SJCRH30 (cell line): Measurements from ENCODE around the gene TRIM65. TPM values are rescaled to one million over a fixed set of nuclear protein-coding genes. Genes with fewer than 3 reads are reported as not detected.

Experiments used
- DNase-seq, 2 experiments: peaks; one replicate each; pipeline ENCODE4 v3.0.0-alpha.2; 2015 to 2020
- H3K27ac ChIP-seq: fragments of 250-450 bp; sonication (Bioruptor Pico); 2 replicates; pipeline ENCODE4 v1.5.1; 2020; ENCODE audit warnings: mild to moderate bottlenecking, moderate library complexity
- H3K27me3 ChIP-seq: fragments of 250-450 bp; sonication (Bioruptor Pico); 2 replicates; pipeline ENCODE4 v1.5.1; 2020; ENCODE audit warnings: mild to moderate bottlenecking, moderate library complexity
- H3K36me3 ChIP-seq: fragments of 250-450 bp; sonication (Bioruptor Pico); 2 replicates; pipeline ENCODE4 v1.5.1; 2020; ENCODE audit warnings: mild to moderate bottlenecking, moderate library complexity
- H3K4me1 ChIP-seq: fragments of 250-450 bp; sonication (Bioruptor Pico); 2 replicates; pipeline ENCODE4 v1.5.1; 2020; ENCODE audit warnings: mild to moderate bottlenecking, moderate library complexity
- H3K4me3 ChIP-seq: fragments of 250-450 bp; sonication (Bioruptor Pico); 2 replicates; pipeline ENCODE4 v1.5.1; 2020; ENCODE audit warnings: mild to moderate bottlenecking, moderate library complexity
- H3K9me3 ChIP-seq: fragments of 250-450 bp; sonication (Bioruptor Pico); replicated peaks from 2 replicates; pipeline ENCODE4 v1.5.1; 2020; ENCODE audit warnings: mild to moderate bottlenecking, moderate library complexity
- total RNA-seq: library from RNA; depleted of rRNA; stranded (reverse); fragments of >200 nt; shearing (Covaris generic); gene quantifications from 2 replicates; pipeline ENCODE4 v1.2.3, GENCODE V29; 2014

The TRIM65 gene
- total RNA-seq, 1 experiment from 2014 or later: 7.9 TPM

DNA sequence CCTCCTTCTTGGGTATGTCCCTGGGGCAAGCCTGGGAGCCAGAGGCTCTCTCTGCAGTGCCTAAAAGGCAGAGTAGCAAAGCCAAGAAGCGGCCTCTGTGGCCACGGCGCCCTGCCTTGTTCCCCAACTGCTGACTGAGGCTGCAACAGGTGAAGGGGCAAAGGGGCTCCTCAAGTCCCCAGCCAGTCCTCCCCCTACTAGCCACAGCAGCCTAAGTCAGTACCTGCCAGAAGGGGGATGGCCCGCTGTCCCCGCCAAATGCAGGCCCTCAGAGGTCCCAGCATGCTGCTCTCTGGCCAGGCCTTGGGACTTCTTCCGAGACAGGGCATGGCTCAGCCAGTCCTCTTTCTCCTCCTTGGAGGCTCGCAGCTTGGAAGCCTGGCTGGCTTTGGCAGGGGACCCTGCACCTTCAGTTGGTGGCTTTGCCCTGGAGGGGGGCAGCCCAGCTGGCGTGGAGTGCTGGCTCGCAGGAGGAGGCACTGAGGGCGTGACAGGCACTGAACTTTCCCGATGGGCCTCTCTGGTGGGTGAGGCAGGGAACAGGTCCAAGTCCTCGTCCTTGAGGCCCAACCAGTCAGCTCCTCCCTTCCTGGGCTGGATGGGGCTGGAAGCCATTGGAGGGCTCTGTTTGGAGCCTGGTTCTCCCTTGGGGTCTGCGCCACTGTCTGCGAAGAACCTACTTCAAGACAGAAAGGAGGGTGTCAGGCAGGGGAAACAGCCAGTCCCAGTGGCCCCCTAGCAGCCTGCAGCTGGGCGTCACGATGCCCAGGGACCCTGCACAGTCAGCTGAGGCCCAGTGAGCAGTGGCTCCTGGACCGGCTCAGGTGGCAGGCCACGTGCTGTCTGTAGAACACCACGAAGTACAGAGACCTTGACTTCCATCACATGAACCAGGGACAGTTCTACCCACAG lies 26.5 kb upstream of the TRIM65 start:
- Histone ChIP-seq H3K4me1 (no peaks in the 10 kb centered on the region), H3K27ac (no peak overlapping the region), H3K4me3 (no peak overlapping the region), H3K36me3 (no peaks in the 10 kb centered on the region), H3K27me3 (no peaks in the 10 kb centered on the region), H3K9me3 (no peaks in the 10 kb centered on the region)
- DNase-seq: no peak

DNA sequence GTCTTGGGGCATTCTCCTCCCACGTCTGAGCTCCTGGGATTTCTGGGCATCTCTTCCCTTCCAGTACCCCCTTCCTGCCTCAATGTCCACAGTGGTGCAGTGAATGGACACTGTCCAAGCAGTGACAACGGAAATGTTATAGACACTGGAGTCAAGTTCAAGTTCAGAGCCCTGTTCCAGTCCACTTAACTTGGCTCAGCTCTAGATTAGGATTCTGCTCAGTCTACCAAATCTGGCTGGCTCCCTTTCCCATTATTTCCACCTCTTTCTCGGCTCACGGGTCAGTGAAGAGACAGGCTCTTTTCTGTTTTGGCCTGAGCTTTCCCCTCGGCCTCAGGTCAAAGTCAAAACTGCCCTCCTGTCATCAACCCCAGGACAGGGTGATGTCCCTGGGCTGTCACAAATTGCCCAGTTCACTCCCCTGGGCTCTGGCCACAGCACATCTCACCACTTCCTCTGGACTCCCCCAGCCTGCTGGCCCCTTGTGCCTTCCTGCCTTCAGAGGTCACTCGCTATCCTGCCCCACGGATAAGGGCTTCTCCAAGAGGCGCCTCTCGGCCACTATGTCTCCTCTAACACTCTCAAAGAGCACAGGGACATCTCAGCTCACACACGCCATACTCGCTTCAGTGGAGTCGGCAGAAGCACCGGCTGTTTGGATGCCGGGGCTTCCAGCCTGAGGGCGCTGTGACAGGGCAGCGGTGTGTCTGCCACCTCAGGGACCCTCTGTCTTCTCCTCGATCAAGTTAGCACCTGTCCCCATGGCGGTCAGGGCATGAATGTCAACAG lies 25.6 kb upstream of the TRIM65 start:
- Histone ChIP-seq H3K4me3 (no peak overlapping the region), H3K4me1 (peaks cover 6% of the 10 kb centered on the region; the same call in 1 of the 2 replicates), H3K36me3 (no peaks in the 10 kb centered on the region), H3K27ac (no peak overlapping the region), H3K27me3 (no peaks in the 10 kb centered on the region), H3K9me3 (no peaks in the 10 kb centered on the region)
- DNase-seq: no peak

DNA sequence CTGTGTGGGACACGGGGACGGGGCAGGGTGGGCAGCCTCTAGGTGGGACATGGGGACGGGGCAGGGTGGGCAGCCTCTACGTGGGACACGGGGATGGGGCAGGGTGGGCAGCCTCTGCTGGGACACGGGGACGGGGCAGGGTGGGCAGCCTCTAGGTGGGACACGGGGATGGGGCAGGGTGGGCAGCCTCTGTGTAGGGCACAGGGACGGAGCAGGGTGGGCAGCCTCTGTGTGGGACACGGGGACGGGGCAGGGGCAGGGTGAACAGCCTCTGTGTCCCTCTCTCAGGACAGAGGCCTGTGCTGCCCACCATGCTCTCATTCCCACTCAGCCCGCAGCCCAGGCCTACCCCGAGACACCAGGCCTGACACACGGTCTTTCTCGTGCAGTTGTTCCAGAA lies 24.8 kb upstream of the TRIM65 start:
- H3K4me1 ChIP-seq: peaks cover 8% of the 10 kb centered on the region; the same call in 1 of the 2 replicates

DNA sequence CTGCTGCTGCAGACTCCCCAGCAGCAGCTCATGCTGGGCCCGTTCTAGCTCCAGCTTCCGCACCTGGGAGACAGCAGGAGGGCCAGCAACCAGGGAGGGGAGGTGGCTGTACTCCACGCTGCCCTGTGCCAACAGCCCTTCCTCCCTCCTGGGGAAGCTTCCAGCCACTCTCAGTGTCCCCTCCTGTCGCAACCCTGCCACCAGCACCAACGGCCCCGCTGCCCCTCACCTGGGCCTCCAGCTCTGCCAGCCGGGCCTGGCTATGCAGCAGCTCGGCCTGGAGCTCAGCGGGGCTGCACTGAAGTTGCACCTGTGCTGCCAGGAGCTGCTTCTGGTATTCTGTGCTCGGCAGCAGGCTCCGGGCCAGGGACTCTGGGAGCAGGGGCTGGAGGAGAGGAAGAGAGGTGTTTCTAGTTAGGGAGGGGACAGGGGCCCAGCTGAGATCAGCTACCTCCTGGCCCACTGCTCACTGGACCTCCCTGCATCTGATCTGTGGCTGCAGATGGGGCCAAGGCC lies 23.4 kb upstream of the TRIM65 start:
- H3K27me3 ChIP-seq: no peaks in the 10 kb centered on the region
- peaks cover 8% of the 10 kb centered on the region; the same call in 1 of the 2 replicates for H3K4me1 ChIP-seq
- H3K27ac ChIP-seq: no peak overlapping the region
- no peaks in the 10 kb centered on the region for H3K36me3 ChIP-seq
- H3K4me3 ChIP-seq: no peak overlapping the region
- H3K9me3 ChIP-seq: no peaks in the 10 kb centered on the region
- DNase-seq: no peak

More for the DNA sequence above, 24.8 kb upstream of the TRIM65 start:
- H3K27me3 ChIP-seq: no peaks in the 10 kb centered on the region
- H3K27ac ChIP-seq: no peak overlapping the region
- no peak overlapping the region for H3K4me3 ChIP-seq
- DNase-seq: no peak
- no peaks in the 10 kb centered on the region for H3K36me3 ChIP-seq
- H3K9me3 ChIP-seq: no peaks in the 10 kb centered on the region

DNA sequence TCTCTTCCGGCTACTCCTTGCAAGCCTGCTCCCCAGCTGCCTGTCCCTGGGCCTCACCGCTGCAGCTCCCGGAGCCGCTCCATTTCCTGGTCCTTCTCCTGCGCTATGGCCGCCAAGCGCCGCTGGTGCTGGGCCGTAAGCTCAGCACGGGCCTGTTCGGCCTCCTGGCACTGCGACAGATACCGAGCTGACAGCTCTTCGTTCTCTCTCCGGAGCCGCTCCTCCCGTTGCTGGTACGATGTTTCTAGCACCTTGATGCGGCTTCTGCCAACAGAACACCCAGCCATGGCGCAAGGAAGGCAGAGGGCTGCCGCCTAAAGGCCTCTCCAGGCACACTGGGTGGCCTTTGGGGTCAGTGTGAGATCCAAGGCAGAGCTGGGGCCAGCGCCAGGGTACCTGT lies 22.9 kb upstream of the TRIM65 start:
- H3K36me3 ChIP-seq: no peaks in the 10 kb centered on the region
- H3K9me3 ChIP-seq: no peaks in the 10 kb centered on the region
- no peak overlapping the region for H3K27ac ChIP-seq
- no peak overlapping the region for H3K4me3 ChIP-seq
- H3K27me3 ChIP-seq: no peaks in the 10 kb centered on the region
- H3K4me1 ChIP-seq: peaks cover 8% of the 10 kb centered on the region; the same call in 1 of the 2 replicates
- no peak for DNase-seq

GRCh38 chr17:75917917-75918445 lies 21.2 kb upstream of the TRIM65 start:
- Histone ChIP-seq H3K27ac (peak overlapping the region; percentile 53), H3K9me3 (no peaks in the 10 kb centered on the region)
- DNase-seq: peak; percentile 55 to 57

DNA sequence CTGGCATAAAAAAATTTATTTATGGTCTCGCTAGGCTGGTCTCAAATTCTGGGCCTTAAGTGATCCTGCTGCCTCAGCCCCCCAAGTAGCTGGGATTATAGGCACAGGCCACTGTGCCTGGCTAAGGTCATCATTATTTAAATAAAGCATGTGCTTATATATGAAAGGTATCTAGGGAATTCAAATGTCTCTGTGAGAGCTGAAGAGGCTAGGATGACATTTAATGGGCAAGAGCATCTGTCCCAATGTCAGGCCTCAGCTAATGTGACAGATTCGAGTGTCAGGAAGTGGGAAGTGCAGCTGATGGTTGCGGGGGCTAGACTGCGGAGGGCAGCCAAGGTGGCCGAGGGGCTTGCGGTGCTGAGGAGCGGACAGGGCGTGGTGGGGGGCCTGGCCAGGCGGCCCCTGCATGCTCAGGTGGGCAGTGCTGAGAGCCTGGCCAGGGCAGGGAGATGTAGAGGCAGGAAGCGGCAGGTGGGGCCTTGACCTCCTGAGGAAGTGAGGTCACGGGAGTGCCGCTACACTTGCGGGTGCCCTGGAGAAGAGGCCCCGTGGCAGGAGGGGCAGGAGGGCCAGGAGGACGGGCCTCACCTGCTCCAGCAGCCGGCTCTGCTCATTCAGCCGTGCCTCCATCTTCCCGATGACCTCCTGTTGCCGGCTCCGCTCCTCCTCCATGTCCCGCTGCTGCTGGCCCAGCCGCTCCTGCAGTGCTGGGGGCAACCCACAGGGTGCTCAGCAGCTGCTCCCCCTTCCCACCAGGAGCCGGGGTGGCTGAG lies 20.6 kb upstream of the TRIM65 start:
- DNase-seq: peak; percentile 74 to 81
- Histone ChIP-seq H3K9me3 (no peaks in the 10 kb centered on the region), H3K4me3 (peak overlapping the region; percentile 6; the same call in 1 of the 2 replicates), H3K36me3 (no peaks in the 10 kb centered on the region), H3K27ac (peak overlapping the region; percentile 53), H3K4me1 (peaks cover 8% of the 10 kb centered on the region; the same call in 1 of the 2 replicates), H3K27me3 (no peaks in the 10 kb centered on the region)

More at GRCh38 chr17:75917917-75918445, 21.2 kb upstream of the TRIM65 start:
- Histone ChIP-seq H3K27me3 (no peaks in the 10 kb centered on the region), H3K36me3 (no peaks in the 10 kb centered on the region), H3K4me3 (no peak overlapping the region; the same call in 1 of the 2 replicates), H3K4me1 (peaks cover 8% of the 10 kb centered on the region; the same call in 1 of the 2 replicates)

DNA sequence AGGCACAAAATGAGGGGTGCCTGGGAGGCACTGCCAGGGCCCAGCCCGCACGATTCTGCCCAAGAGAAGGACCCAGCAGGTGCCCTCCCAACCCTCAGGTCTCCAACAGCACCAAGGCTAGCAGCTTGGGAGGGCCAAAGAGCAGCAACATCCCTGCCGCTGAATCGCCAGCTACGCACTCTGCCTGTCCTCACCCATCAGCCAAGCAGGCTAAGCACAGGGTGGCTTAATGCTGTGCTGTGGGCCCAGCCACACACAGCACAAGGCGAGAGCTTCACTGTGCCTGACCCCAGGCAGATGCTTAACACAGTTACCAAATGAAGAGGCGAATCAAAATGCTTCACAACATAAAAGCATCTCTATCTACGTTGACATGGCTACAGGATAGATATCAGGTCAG lies 18.5 kb upstream of the TRIM65 start:
- Histone ChIP-seq H3K4me3 (no peak overlapping the region), H3K9me3 (no peaks in the 10 kb centered on the region), H3K27me3 (no peaks in the 10 kb centered on the region), H3K36me3 (no peaks in the 10 kb centered on the region), H3K4me1 (peaks cover 11% of the 10 kb centered on the region; the same call in 1 of the 2 replicates), H3K27ac (no peak overlapping the region)
- DNase-seq: no peak

GRCh38 chr17:75914643-75915267 lies 18.0 kb upstream of the TRIM65 start:
- Histone ChIP-seq H3K27ac (no peak overlapping the region), H3K27me3 (no peaks in the 10 kb centered on the region), H3K36me3 (no peaks in the 10 kb centered on the region), H3K9me3 (no peaks in the 10 kb centered on the region), H3K4me1 (peaks cover 11% of the 10 kb centered on the region; the same call in 1 of the 2 replicates), H3K4me3 (no peak overlapping the region)
- no peak for DNase-seq

DNA sequence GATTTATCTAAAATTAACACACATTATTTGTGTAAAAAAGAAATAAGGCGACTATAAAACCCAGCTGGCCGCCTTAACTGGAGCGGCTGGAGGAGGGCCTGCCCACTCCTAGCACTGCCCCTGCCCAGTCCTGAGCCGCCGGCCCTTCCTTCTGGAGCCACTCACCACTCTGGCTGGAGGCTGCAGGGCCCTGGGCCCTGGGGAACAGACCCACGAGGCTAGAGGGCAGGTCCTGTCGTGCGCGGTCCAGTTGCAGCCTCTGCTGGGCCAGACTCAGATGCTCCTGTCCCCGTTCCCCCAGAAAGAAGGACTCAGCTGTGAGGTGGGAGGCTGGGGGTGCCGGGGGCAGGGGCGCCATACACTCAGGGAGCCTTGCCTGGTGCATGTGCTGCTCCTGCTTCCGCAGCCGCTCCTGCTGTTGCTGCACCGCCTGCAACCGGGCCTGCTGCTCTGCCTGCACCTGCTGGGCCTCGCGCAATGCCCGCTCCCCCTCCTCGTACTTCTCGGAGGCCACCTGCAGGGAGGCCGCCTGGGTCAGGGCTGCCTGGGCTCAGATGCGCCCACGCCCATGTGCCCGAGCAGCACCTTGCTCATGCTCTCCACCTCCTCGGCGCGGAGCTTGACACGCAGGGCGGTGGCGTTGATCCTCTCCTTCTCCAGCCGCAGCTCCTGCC lies 16.9 kb upstream of the TRIM65 start:
- no peaks in the 10 kb centered on the region for H3K9me3 ChIP-seq
- peaks cover 11% of the 10 kb centered on the region; the same call in 1 of the 2 replicates for H3K4me1 ChIP-seq
- H3K4me3 ChIP-seq: no peak overlapping the region
- no peak overlapping the region for H3K27ac ChIP-seq
- no peak for DNase-seq
- no peaks in the 10 kb centered on the region for H3K36me3 ChIP-seq
- H3K27me3 ChIP-seq: no peaks in the 10 kb centered on the region

DNA sequence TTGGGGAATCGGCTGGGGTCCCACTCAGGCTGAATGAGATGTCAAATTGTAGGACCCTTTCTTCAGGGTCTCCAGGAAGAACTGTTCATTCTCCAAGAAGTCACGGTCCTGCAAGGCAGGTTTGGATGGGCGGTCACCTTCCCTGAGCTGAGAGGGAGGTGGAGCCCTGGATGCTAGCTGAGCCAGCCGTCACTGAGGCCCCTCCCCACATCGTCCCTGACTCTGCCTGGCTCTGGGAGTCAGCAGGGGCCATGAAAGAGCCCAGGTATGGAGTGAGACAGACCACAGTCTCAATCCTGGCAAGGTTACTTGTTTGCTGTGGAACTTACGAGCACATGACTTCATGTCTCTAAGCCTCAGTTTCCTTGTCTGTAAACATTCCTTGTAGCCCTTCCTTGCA lies 13.9 kb upstream of the TRIM65 start:
- Histone ChIP-seq H3K4me3 (no peak overlapping the region), H3K27me3 (no peaks in the 10 kb centered on the region), H3K27ac (no peak overlapping the region), H3K9me3 (no peaks in the 10 kb centered on the region), H3K36me3 (no peaks in the 10 kb centered on the region), H3K4me1 (0 out of 2 replicates have a peak, but pooled peaks cover 7% of the 10 kb centered on the region)
- DNase-seq: no peak

DNA sequence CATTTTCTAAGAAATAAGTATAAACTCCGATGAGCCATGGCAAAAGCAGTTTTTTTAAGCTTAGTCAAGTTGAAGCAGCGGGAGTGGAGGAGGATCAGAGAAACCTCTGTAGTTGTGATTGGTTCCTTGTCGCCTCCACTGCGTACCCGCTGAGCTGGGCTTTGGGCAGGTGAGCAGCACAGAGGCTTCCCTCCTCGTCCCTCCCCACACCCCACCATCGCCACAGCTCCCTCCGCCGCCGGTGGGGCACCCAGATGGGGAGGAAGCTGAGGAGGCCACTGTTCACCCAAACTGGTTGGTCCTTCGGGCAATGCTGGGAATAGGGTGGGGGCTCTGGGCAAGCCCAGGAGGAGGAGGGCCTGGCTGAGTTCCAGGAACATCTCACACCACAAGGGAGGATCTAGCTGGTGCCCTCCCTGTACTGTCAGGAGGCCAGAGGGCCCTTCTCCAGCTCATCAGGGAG lies 13.1 kb upstream of the TRIM65 start:
- Histone ChIP-seq H3K4me3 (no peak overlapping the region), H3K36me3 (no peaks in the 10 kb centered on the region), H3K4me1 (0 out of 2 replicates have a peak, but pooled peaks cover 7% of the 10 kb centered on the region), H3K27ac (no peak overlapping the region), H3K27me3 (no peaks in the 10 kb centered on the region), H3K9me3 (no peaks in the 10 kb centered on the region)
- DNase-seq: no peak
